Measurements from ENCODE around the gene TGFBI.

The TGFBI gene

DNA sequence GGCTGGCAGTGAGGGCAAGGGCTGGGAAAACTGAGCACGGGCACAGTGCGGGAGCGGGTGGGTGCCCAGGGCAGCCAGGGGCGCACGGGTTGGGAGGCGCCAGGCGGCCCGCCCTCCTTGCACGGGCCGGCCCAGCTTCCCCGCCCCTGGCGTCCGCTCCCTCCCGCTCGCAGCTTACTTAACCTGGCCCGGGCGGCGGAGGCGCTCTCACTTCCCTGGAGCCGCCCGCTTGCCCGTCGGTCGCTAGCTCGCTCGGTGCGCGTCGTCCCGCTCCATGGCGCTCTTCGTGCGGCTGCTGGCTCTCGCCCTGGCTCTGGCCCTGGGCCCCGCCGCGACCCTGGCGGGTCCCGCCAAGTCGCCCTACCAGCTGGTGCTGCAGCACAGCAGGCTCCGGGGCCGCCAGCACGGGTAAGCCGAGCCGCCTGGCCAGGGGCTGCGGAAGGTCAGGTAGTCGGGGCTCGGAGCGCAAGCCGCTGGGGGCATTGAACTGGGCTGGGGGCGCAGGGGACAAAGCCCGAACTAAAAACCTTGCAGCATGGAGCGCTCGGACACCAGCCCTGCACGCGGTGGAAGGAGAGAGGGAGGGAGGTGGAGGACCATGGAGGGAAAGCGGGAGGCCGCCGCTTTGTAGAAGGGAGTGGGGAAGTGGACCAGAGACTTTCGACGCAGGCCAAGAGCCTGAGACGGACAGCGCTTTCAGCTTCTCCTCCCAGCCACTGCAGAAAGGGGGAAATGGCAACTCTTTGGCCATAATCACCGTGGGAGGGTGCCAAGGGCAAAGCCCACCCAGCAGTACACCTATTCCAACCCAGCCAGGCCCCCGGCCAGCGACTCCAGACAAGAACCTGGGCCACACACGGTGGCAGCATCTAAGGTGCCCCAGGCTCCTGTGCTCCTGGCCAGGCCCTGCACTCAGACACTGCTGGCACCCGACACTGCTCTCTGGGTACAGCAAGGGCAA lies at the start of gene TGFBI:
TGFBI (plus strand) TSS at position 207 of the 961 bp plus-strand sequence; CDS start at position 275, 68 bp downstream.
- DNase-seq (ENCODE audit: low read depth), result no peak

DNA sequence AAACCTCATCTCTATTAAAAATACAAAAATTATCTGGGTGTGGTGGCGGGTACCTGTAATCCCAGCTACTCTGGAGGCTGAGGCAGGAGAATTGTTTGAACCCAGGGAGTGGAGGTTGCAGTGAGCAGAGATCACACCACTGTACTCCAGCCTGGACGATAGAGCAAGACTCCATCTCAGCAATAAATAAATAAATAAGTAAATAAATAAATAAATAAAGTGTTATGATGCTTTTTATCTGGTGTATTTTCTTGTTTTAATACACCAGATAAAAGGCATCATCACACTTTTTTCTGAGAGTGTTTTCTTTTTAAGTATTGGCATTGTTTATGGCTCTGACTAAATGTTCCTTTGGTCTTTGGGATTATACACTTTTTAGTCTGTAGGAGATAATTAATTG lies 49.8 kb upstream of the TGFBI start:
- DNase-seq (ENCODE audit: low read depth), result no peak

DNA sequence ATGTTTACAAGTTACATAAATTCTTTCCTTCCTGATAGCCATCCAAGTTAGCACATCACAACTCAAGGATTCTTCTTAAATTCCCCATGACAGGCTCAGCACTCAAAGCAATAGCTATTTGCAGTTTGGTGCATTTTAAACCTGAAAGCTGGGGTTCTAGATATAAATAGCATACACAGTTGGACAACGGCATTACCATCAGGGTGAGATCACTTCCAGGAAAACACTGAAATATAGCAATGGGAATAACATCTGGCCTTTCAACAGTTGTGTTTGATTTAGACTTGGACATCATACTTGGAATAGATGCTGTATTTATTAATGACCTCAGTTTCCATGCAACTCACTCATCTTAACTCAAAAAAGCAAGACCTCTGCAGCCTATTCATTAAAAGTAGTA lies 49.3 kb upstream of the TGFBI start:
- DNase-seq (ENCODE audit: low read depth), result no peak

DNA sequence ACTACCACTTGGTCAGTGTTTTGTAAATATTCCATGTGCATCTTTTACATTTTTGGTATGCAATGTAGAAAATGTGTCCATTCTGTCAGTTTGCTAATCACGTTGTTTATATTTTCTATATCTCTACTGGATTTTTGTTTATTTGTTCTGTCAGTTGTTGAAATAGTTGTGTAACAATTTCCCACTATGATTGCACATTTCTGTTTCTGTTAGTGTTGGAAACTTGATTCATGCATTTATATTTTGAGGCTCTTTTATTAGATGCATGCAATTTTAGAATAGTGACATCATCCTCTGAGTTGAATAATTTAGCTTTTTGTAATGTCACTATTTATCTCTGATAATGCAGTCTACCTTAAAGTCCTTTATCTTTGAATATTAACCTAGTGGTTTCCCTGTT lies 48.2 kb upstream of the TGFBI start:
- no peak for DNase-seq (ENCODE audit: low read depth)

DNA sequence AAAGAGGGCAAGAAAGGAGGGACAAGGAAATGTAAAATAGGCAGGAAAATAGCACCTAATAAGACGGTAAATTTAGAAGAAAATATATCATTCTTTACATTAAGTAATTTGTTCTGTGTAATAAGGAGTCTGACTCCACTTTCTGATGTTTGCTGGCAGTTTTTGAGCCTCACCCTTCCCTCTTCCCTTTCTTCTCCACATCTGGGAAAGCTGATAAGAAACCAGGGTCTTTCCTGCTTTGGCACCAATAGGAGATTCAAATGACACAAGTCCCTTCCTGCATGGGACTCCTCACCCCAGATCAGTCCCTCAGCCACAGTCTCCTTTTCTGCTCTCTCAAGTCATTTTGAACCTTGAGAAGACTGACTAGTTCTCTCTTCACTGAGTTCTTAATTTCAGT lies 42.8 kb upstream of the TGFBI start:
- peak; percentile 63 for DNase-seq (ENCODE audit: low read depth)

DNA sequence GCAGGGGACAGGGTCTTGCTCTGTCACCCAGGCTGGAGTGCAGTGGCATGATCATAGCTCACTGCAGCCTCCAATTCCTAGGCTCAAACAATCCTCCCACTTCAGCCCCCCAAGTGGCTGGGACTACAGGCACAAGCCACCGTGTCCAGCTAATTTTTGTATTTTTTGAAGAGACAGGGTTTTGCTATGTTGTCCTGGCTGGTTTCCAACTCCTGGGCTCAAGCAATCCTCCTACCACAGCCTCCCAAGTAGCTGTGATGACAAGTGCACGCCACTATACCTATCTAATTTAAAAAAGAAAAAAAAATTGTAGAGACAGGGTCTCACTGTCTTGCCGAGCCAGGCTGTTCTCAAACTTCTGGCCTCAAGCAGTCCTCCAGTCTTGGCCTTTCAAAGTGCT lies 42.4 kb upstream of the TGFBI start:
- DNase-seq (ENCODE audit: low read depth), result no peak

DNA sequence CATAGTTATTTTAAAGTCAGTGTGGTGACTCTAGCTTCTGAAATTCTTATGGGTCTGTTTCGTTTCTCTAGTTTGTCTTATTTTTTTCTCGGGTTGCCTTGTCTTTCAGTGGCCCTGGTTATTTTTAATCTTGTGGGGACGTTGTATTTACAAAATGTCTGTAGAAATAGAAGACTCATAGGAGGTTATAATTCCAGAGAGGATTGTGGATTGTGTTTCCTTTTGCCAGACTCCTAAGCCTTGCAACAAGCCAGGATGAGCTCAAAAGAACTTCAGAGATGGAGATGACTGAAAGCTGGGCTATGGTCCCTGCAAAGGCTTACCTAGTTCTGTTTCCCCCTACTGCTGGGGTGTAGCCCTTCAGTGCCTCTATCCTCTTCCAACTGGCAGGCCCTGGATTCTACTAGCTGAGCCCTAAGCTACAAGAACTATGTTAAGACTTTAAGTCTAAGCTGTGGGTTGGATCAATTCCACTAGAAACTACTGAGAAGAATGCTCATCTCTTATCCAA lies 41.8 kb upstream of the TGFBI start:
- DNase-seq (ENCODE audit: low read depth), result no peak

DNA sequence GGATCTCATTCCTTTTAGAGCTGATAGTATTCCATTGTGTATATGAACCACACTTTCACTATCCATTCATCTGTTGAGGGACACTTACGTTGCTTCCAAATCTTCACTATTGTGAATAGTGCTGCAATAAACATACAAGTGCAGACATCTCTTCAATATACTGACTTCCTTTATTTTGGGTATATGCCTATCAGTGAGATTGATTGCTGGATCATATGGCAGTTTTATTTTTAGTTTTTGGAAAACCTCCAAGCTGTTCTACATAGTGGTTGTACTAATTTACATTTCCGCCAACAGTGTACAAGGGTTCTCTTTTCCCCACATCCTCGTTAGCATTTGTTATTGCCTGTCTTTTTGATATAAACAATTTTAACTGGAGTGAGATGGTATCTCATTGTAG lies 40.2 kb upstream of the TGFBI start:
- DNase-seq (ENCODE audit: low read depth), result no peak

DNA sequence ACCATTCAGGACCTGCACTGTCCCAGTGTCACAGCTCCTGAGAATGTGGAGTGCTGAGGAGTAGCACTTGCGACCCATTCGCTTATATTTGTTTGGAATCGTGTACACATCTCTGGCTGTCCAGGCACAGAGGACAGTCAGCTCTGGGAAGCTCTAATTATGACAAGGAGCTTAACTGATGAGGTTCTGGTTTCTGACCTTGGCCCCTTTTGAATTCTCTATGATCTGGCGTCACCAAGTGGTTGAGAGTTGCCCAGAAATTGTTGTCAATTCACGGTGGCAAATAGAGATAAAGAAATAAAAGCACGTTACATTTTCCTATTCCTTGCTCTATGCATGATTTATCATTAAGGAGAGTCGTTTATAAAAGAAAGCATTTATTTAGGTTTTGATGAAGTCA lies 39.1 kb upstream of the TGFBI start:
- no peak for DNase-seq (ENCODE audit: low read depth)

DNA sequence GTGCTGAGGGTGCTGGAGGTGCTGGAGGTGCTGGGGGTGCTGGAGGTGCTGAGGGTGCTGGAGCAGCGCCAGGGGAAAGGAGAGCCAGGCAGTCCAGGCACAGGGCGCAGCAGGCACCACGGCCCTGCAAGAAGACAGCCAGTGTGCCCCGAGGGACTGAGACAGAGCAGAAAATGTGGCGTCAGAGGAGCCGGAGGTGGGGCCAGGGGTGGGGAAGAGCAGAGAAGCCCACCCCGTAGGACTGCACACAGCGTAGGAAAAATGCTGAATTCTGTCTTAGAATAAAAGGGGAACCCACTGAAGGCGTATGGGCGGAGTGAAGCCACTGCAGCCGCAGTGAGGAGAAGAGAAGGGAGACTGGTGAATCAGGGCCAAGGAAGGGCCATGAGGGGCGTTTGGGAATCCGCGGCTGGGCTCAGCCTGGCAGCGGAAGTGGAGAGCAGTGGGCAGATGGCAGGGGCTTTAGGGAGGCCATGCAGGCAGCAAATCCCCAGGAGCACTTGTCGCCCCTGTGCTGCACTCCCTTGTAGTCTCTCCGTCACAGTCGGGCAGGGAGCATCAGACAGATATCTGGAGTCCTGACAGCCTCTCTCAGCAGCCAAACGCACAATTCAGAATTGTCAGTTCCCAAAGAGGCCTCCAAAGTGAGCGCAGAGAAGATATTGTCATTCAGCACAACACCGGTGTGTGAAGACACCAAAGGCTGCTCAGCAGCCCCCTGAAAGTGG lies 38.1 kb upstream of the TGFBI start:
- DNase-seq (ENCODE audit: low read depth), result no peak

DNA sequence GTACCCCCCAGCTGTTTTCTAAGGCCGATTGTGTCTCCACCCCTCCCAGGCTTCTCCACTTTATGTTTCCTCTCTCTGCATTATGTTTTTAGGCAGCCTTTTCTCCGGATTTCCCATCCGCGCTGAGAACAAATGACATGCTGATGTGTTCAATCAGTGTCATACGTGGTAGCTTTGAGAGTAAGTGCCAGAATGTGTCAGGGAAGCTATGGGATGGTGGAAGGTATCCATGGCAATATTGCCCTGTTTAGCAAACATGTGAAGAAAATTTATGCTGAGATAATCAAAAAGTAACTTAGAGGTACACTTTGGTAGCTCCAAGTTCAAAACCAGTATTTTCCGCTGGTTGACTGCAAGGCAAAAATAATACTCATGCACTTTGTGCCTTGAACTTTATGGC lies 37.4 kb upstream of the TGFBI start:
- no peak for DNase-seq (ENCODE audit: low read depth)

DNA sequence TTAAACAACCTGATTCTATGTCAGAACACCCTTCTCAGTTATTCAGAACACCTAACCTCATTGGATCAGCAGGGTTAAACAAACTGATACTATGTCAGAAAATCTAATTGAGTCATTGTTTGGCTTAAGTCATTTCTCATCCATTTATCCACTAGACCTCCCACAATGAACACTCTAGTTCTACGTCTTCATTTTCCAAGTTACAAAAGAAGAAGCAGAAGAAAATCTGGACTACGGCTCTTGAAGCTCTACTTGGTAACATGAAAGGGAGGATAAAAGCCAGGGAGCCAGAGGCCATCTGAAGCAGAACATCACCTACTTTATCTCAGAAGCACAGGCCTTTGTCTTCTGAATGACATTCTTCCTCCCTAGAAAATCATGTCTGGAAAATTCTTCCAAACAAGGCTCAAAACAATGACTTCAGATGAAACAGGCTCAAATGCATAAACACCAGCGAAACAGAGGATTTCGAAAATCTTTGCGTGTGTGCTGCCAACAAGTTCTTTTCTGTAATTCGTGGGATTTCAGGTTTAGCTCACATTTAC lies 35.4 kb upstream of the TGFBI start:
- no peak for DNase-seq (ENCODE audit: low read depth)

DNA sequence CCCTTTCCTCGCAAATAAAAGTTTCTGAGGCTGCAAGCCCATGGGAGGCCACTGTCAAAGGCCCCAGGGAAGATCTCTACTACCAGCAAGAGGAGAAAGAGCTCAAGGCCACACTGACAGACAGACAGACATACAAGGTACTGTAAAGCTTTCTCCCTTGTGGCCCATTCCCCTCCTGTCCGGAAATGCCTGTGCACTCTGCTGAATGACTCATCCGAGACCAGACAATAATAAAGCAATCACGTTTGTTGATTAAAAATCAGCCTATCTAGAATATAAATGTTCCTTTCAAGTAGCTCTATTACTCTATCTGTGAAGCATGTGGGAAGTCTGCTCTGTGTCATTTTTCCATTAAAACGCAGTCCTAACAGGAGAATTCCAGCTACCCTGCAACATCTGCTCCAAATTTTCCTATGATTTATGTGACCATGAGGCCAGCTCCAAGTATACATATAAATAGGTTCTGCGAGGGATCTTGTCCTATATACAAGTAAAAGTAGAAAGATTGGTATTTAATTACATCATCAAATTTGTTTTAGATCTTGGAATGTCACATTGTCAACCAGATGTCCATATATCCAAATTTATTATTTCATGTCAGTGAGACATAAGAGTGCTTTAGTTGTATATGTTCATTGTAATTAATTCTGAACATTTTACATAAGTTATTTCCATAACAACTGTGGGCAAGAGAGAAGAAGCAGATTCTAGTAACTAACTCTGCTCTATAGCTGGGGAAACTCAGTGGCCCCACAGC lies 34.7 kb upstream of the TGFBI start:
- no peak for DNase-seq (ENCODE audit: low read depth)

DNA sequence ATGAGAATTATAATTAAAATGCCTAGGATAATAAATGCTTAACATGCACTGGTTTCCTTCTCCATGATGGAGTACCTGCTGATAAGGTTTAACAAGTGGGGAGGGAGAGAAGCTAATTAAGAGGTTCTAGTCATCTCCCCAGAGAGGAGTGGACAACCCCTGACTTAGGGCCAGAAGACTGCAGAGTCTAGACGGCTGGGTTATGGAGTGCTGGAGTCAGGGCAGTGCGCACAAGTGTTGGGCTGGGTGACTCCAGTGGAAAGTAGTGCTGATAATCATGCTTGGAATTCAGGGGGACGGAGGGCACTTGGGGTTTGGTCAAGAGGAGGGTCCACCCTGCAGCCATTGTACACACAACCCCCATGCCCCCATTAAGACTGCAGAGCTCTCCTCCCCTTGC lies 32.8 kb upstream of the TGFBI start:
- no peak for DNase-seq (ENCODE audit: low read depth)

DNA sequence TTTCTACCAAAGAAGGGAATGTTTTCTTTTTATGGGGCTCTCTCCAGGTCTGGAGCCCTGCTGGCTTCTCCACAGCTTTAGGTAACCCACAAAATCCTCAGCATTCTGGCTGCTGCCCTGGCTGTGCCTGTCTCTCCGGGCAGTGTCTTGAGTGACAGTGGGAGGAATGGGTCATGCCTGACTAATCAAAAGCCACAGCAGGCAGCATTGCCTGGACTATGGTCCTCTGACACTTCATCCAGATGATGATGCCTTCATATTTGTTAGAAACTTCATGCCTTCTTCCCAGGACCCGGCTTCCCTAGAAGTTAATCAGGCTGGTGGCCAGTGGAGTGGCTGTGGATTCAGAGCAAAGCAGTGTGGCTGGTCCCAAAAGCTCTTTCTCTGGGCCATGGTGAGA lies 32.2 kb upstream of the TGFBI start:
- DNase-seq (ENCODE audit: low read depth), result no peak

DNA sequence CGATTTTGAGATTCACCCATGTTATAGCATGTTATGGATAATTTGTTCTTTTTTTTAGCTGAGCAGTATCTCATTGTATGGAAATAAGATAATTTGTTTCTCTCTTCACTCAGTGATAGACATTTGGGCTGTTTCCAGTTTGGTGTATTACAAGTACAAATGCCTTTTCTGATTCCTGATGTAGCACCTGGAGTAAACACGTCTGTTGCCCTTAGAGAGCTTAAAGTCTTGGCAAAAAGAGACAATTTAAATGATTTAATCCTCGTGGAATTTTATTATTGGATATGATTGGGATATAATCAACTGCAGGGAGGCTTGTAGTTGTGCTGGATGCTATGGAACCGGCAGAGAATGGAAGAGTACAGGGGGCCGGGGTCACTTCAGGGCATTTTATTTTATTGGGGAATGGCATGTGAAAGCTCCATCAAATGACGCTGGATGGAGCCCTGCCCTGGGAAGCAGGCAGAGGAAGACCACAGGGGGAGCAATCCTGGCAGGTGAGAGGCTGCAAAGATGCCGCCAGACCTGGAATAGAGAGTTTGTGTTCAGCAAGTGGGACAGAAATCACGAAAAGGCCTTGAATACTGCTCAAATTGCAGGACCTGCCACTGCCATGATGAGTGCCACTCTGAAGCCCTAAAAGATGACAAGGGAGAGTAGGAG lies 31.0 kb upstream of the TGFBI start:
- DNase-seq (ENCODE audit: low read depth), result no peak

DNA sequence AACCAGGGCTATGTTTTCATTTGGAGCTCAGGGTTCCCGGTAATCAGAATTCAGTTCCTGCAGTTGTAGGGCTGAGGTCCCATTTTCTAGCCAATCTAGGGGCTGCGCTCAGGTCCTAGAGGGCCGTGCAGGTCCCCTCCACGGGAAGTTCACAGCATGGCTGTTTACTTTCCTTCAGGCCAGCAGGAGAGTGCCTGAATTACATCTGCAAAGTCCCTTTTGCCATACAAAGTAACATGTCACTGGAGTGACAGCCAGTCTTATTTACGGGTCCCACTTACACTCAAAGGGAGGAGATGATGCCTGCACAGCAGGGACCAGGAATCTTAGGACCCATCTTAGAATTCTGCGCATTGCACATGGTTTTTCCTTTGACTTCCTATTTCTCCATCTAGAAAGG lies 29.9 kb upstream of the TGFBI start:
- DNase-seq (ENCODE audit: low read depth), result no peak

DNA sequence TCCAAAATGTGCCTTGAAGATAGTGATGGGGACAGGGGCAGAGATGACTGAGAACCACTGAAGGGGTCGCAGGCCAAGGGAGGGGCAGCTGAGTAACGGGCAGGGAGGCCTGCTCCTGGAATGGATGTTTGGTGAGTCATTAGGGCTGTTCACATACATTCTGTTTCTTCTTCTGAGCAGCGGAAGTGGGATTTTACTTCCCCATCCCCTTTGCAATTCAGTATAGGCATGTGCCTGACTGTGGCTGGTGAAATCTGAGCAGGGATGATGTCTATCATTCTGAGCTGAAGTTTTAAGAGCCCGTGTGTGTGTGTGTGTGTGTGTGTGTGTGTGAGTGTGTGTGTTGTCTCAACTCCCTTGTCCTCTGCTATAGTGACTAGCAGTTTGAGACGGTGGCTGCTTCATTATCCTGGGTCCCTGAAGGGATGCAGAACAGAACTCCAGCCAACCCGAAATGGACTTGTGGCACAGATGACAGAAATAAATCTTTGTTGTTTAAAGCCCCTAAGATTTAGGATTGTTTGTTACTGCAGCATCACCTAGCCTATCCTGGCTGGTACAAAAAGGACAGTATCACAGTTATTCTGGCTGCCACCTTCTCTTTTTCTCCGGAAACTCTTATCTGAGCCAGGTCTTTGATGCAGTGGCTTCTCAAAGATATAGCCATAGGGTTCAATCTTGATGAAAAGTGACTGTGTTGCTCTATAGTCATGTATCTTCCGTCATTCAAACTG lies 29.2 kb upstream of the TGFBI start:
- DNase-seq (ENCODE audit: low read depth), result no peak

DNA sequence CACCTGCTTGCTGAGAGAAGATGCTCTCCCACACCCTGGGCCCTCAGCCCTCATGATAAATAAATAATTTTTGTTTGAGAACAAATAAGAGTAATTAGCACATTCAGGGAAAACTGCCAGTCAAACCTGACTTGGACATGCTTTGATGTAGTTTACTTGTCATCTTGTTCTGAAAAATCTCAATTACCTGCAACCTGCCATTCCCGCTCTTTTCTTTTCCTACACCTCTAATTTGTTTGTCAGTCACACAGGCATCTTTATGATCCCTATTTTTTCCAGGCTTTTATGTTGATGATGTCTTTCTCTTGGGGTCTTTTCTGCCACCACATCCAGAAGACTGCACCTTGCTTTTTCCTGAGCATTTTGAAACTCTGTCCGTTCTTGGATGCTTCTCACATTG lies 28.6 kb upstream of the TGFBI start:
- DNase-seq (ENCODE audit: low read depth), result no peak

DNA sequence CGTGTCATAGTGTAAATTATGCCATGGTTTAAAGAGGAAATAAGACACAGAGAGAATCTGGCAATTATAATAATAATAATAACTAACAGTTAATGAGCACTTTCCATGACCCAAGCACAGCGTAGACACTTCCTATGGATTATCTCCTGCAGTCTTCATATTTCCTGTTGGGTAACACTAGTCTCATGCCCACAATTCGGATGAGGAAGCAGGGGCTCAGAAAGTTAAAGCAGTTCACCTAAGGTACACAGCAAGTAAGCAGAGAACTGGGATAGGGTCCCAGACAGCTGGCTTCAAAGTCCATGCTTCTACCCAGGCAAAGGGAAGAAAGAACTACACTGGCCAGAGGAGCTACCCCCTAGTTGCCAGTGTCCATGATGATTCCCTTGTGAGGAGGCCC lies 27.9 kb upstream of the TGFBI start:
- DNase-seq (ENCODE audit: low read depth), result no peak

DNA sequence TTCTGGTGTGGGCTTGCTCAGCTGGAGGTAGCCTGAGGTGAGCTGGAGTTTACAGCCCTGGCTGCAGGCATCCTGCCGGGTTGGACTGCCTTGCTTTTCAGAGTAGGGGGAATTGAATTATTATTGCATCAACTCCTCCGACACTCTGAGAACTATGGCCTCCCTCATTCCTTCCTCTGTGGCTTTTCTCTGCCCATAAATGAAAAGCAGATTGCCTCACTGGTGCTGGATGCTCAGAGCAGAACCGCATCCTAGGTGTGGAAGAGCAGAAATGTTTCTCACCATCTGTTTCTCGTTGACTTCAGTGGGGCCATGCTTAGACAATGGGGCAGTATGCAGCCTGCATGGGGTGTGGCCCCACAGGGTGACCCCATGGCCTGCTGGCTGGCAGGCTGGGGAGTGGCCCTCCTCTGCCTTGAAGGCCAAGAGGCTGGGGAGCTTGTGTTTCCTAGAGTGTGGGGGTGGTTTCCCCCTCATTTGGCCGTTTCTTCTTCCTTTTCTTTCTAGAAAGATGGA lies 27.3 kb upstream of the TGFBI start:
- no peak for DNase-seq (ENCODE audit: low read depth)
